ENCODE measurements around the gene SIRT4. TPM values are rescaled to one million over a fixed set of nuclear protein-coding genes. Genes with fewer than 3 reads are reported as not detected.

Gene SIRT4
- polyA plus RNA-seq, 1 of the 3 experiments (the other 2 are of a cell fraction), result 1.1 TPM

DNA sequence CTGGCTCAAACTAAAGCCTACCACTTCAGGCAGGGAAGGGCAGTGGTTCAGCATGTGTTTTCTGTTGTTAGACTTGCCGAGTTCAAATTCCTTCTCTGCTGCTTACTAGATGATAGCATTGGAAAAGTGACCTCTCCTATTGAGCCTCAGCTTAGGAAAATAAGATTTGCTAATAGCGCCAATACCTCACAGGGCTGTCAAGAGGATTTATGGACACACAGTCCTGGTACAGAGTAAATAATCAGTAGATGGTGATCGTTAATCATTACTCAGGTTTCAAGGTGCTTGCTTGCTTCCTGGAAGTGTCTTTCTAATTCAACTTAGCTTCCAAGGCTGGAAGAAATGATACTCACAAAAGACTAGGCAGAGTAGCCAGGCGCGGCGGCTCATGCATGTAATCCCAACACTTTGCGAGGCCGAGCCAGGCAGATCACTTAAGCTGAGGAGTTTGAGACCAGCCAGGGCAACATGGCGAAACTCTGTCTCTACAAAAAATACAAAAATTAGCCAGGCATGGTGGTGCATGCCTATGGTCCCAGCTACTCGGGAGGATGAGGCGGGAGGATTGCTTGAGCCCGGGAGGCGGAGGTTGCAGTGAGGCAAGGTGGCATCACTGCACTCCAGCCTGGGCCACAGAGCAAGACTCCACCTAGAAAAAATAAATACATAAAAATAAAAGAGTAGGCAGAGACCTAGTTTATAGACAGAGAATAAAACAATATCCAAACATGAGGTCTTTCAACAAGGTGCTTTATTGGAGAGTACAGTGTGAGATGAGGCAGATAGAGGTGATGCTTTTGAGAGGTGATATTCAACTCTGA, 19.5 kb downstream of the SIRT4 start:
- no peak overlapping the region for H3K9ac ChIP-seq
- H3K27me3 ChIP-seq (ENCODE audit: insufficient read depth), result no peaks in the 10 kb centered on the region
- H3K27ac ChIP-seq (ENCODE audit: low read depth in 2 of 2, low read length in 1 of 2), result no peak overlapping the region
- H3K79me2 ChIP-seq (ENCODE audit: insufficient read depth), result no peaks in the 10 kb centered on the region
- 77% methylated on average over 13 of the region's 13 CpGs for WGBS (ENCODE audit: low lambda C conversion rate)
- H3K4me1 ChIP-seq (ENCODE audit: control insufficient read depth in 1 of 2, insufficient read depth in 2 of 2, low read depth in 1 of 2, low read length in 1 of 2), result peaks cover 4 to 5% of the 10 kb centered on the region in 2 experiments; a peak in 2 of 4 replicates
- no peak overlapping the region for H3K4me3 ChIP-seq (ENCODE audit: low read depth in 2 of 2, low read length in 1 of 2)
- CTCF ChIA-PET, result interaction anchor here (1.0 to 2.1 kb wide), 7 partner anchors 19 to 119 kb away, joined by 4 to 11 read pairs (median 6); partner anchors contain the start of genes RNU4-1 and SIRT4
- no peaks in the 10 kb centered on the region for H4K20me1 ChIP-seq (ENCODE audit: insufficient read depth)
- POLR2A ChIA-PET, result interaction anchor here (0.9 kb wide), 1 partner anchor 120 kb away, joined by 3 read pairs; the partner anchor contains the start of gene RPLP0
- DNase-seq, result no peak
- no peaks in the 10 kb centered on the region for H3K36me3 ChIP-seq (replicated peaks in 1 of 2; ENCODE audit: control insufficient read depth in 1 of 2, insufficient read depth in 2 of 2, low read length in 1 of 2)
- no peak for TF ChIP-seq NRF1 (IDR thresholded peaks at IDR 0.05; ENCODE audit: low read depth, low read length)
- TF ChIP-seq, protein P1, sequence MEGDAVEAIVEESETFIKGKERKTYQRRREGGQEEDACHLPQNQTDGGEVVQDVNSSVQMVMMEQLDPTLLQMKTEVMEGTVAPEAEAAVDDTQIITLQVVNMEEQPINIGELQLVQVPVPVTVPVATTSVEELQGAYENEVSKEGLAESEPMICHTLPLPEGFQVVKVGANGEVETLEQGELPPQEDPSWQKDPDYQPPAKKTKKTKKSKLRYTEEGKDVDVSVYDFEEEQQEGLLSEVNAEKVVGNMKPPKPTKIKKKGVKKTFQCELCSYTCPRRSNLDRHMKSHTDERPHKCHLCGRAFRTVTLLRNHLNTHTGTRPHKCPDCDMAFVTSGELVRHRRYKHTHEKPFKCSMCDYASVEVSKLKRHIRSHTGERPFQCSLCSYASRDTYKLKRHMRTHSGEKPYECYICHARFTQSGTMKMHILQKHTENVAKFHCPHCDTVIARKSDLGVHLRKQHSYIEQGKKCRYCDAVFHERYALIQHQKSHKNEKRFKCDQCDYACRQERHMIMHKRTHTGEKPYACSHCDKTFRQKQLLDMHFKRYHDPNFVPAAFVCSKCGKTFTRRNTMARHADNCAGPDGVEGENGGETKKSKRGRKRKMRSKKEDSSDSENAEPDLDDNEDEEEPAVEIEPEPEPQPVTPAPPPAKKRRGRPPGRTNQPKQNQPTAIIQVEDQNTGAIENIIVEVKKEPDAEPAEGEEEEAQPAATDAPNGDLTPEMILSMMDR (IDR thresholded peaks at IDR 0.05), result no peak
- no peak overlapping the region for H2AFZ ChIP-seq (ENCODE audit: low read depth)
- peaks cover 6% of the 10 kb centered on the region for H3F3A ChIP-seq (replicated peaks; ENCODE audit: insufficient read depth)
- no peak overlapping the region for H3K4me2 ChIP-seq
- no peaks in the 10 kb centered on the region for H3K9me3 ChIP-seq
- H3K9me2 ChIP-seq, result no peaks in the 10 kb centered on the region

DNA sequence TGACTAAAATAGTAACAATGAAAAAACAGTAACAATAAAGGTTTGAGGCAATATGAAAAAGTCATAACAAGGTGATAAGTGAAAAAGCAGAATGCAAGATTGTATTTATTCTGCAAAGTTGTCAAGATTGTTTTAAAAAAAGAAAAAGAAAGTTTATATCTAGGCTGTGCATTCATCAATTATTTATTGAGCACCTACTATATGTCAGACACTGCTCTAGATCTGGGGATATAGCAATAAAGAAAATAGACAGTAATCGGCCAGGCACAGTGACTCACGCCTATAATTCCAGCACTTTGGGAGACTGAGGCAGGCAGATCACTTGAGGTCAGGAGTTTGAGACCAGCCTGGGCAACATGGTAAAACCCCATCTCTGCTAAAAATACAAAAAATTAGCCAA, 21.7 kb downstream of the SIRT4 start:
- no peaks in the 10 kb centered on the region for H3K79me2 ChIP-seq (ENCODE audit: insufficient read depth)
- ChIA-PET POLR2A (no interaction called here), CTCF (interaction anchor here (1.0 to 3.0 kb wide), 7 partner anchors 9 to 116 kb away, joined by 3 to 12 read pairs (median 4); partner anchors contain the start of gene RNU4-1)
- H3K27me3 ChIP-seq (ENCODE audit: insufficient read depth), result no peaks in the 10 kb centered on the region
- H3K4me1 ChIP-seq (ENCODE audit: control insufficient read depth in 1 of 2, insufficient read depth in 2 of 2, low read depth in 1 of 2, low read length in 1 of 2), result no peaks in the 10 kb centered on the region
- no peak overlapping the region for H3K9ac ChIP-seq
- H3K4me3 ChIP-seq (ENCODE audit: low read depth in 2 of 2, low read length in 1 of 2), result no peak overlapping the region
- no peak overlapping the region for H3K27ac ChIP-seq (ENCODE audit: low read depth in 2 of 2, low read length in 1 of 2)
- no peaks in the 10 kb centered on the region for H3K36me3 ChIP-seq (replicated peaks in 1 of 2; ENCODE audit: control insufficient read depth in 1 of 2, insufficient read depth in 2 of 2, low read length in 1 of 2)
- 91% methylated on average over 2 of the region's 2 CpGs for WGBS (ENCODE audit: low lambda C conversion rate)
- no peak overlapping the region for H3K4me2 ChIP-seq
- no peaks in the 10 kb centered on the region for H3F3A ChIP-seq (replicated peaks; ENCODE audit: insufficient read depth)
- no peaks in the 10 kb centered on the region for H4K20me1 ChIP-seq (ENCODE audit: insufficient read depth)
- H3K9me3 ChIP-seq, result no peaks in the 10 kb centered on the region
- no peaks in the 10 kb centered on the region for H3K9me2 ChIP-seq
- DNase-seq, result no peak
- no peak overlapping the region for H2AFZ ChIP-seq (ENCODE audit: low read depth)
- TF ChIP-seq, protein P2, sequence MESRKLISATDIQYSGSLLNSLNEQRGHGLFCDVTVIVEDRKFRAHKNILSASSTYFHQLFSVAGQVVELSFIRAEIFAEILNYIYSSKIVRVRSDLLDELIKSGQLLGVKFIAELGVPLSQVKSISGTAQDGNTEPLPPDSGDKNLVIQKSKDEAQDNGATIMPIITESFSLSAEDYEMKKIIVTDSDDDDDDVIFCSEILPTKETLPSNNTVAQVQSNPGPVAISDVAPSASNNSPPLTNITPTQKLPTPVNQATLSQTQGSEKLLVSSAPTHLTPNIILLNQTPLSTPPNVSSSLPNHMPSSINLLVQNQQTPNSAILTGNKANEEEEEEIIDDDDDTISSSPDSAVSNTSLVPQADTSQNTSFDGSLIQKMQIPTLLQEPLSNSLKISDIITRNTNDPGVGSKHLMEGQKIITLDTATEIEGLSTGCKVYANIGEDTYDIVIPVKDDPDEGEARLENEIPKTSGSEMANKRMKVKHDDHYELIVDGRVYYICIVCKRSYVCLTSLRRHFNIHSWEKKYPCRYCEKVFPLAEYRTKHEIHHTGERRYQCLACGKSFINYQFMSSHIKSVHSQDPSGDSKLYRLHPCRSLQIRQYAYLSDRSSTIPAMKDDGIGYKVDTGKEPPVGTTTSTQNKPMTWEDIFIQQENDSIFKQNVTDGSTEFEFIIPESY (IDR thresholded peaks at IDR 0.05; ENCODE audit: borderline replicate concordance, low read depth), result no peak
- no peak for TF ChIP-seq SMC3 (IDR thresholded peaks at IDR 0.05; ENCODE audit: low read depth, low read length)
- no peak for TF ChIP-seq FOXM1 (IDR thresholded peaks at IDR 0.05; ENCODE audit: low read depth)
- no peak for TF ChIP-seq GABPA (IDR thresholded peaks at IDR 0.05; ENCODE audit: low read depth)
- TF ChIP-seq SIN3A (IDR thresholded peaks at IDR 0.05; ENCODE audit: borderline replicate concordance, low read depth, low read length), result no peak
- TF ChIP-seq FOXJ3 (CRISPR knock-in tag; IDR thresholded peaks at IDR 0.05), result no peak
- TF ChIP-seq, protein P1 (IDR thresholded peaks at IDR 0.05), result no peak
- TF ChIP-seq, protein P3, sequence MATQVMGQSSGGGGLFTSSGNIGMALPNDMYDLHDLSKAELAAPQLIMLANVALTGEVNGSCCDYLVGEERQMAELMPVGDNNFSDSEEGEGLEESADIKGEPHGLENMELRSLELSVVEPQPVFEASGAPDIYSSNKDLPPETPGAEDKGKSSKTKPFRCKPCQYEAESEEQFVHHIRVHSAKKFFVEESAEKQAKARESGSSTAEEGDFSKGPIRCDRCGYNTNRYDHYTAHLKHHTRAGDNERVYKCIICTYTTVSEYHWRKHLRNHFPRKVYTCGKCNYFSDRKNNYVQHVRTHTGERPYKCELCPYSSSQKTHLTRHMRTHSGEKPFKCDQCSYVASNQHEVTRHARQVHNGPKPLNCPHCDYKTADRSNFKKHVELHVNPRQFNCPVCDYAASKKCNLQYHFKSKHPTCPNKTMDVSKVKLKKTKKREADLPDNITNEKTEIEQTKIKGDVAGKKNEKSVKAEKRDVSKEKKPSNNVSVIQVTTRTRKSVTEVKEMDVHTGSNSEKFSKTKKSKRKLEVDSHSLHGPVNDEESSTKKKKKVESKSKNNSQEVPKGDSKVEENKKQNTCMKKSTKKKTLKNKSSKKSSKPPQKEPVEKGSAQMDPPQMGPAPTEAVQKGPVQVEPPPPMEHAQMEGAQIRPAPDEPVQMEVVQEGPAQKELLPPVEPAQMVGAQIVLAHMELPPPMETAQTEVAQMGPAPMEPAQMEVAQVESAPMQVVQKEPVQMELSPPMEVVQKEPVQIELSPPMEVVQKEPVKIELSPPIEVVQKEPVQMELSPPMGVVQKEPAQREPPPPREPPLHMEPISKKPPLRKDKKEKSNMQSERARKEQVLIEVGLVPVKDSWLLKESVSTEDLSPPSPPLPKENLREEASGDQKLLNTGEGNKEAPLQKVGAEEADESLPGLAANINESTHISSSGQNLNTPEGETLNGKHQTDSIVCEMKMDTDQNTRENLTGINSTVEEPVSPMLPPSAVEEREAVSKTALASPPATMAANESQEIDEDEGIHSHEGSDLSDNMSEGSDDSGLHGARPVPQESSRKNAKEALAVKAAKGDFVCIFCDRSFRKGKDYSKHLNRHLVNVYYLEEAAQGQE (IDR thresholded peaks at IDR 0.05; ENCODE audit: low read depth, low read length), result no peak
- TF ChIP-seq RAD21 (IDR thresholded peaks at IDR 0.05; ENCODE audit: low read length), result no peak
- TF ChIP-seq, protein P4, sequence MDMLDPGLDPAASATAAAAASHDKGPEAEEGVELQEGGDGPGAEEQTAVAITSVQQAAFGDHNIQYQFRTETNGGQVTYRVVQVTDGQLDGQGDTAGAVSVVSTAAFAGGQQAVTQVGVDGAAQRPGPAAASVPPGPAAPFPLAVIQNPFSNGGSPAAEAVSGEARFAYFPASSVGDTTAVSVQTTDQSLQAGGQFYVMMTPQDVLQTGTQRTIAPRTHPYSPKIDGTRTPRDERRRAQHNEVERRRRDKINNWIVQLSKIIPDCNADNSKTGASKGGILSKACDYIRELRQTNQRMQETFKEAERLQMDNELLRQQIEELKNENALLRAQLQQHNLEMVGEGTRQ (IDR thresholded peaks at IDR 0.05; ENCODE audit: borderline replicate concordance, low read depth, low read length), result no peak
- TF ChIP-seq EP300 (IDR thresholded peaks at IDR 0.05; ENCODE audit: borderline replicate concordance in 1 of 2, low read depth in 1 of 2, low read length in 1 of 2), result no peak
- no peak for TF ChIP-seq JUND (IDR thresholded peaks at IDR 0.05)
- no peak for TF ChIP-seq NFIC (IDR thresholded peaks at IDR 0.05; ENCODE audit: borderline replicate concordance)

Data from SK-N-SH (cell line).